SH-SY5Y (cell line): ENCODE measurements around the gene OLAH.

Experiments
- GATA2 ChIP-seq: IDR thresholded peaks from 2 replicates; pipeline ENCODE4 v1.6.1; 2011; ENCODE audit warnings: mild to moderate bottlenecking, low read depth, low read length
- GATA3 ChIP-seq: IDR thresholded peaks from 2 replicates; pipeline ENCODE4 v1.6.1; 2011; ENCODE audit warnings: low read depth, mild to moderate bottlenecking, low read length, moderate library complexity

GRCh38 chr10:15060638-15061037 is 16.9 kb downstream of the OLAH start:
- no peak for TF ChIP-seq GATA3
- no peak for TF ChIP-seq GATA2
